KOPT-K1 (cell line): ENCODE results near the gene NDRG4.
"Not testable (repeated sequence)": the region's sequence is repeated elsewhere in the genome, so short reads cannot be mapped to it uniquely, and the experiment has no call there.

ENCODE experiments used
- H3K27ac ChIP-seq: fragments of 200-600 bp; sonication (generic); 2 replicates; pipeline ENCODE4 v1.5.1; 2016; ENCODE audit warnings: antibody characterized with exemption, mild to moderate bottlenecking, low read depth, low read length; ENCODE audit not compliant: poor library complexity, severe bottlenecking
- H3K36me3 ChIP-seq: fragments of 200-600 bp; sonication (generic); 2 replicates; pipeline ENCODE4 v1.5.1; 2017; ENCODE audit warnings: antibody characterized with exemption, mild to moderate bottlenecking, low read length, moderate library complexity; ENCODE audit not compliant: insufficient read depth
- H3K9me3 ChIP-seq: fragments of 200-600 bp; sonication (generic); 2 replicates; pipeline ENCODE4 v1.5.1; 2017; ENCODE audit warnings: antibody characterized with exemption, low read length, mild to moderate bottlenecking; ENCODE audit not compliant: insufficient read depth, poor library complexity, severe bottlenecking

NDRG4 gene

DNA sequence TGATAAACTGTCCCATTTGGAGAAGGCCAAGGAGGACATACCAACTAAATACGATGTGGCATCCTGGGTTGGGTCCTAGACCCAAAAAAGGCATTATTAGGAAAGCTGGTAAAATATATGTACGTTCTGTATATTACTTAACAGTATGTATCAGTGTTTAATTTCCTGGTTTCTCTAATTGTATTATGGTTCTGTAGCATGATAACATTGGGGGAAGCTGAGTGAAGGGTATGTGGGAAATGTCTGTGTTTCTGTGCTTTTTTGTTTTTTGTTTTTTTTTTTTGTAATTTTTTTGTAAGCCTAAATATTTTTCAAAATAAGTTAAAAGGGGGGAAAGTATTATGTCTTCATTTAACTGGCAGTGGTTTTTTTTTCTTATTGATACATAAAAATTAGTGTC is 21.5 kb upstream of the NDRG4 start:
- Histone ChIP-seq H3K9me3 (no peaks in the 10 kb centered on the region), H3K36me3 (no peaks in the 10 kb centered on the region), H3K27ac (no peak overlapping the region)

DNA sequence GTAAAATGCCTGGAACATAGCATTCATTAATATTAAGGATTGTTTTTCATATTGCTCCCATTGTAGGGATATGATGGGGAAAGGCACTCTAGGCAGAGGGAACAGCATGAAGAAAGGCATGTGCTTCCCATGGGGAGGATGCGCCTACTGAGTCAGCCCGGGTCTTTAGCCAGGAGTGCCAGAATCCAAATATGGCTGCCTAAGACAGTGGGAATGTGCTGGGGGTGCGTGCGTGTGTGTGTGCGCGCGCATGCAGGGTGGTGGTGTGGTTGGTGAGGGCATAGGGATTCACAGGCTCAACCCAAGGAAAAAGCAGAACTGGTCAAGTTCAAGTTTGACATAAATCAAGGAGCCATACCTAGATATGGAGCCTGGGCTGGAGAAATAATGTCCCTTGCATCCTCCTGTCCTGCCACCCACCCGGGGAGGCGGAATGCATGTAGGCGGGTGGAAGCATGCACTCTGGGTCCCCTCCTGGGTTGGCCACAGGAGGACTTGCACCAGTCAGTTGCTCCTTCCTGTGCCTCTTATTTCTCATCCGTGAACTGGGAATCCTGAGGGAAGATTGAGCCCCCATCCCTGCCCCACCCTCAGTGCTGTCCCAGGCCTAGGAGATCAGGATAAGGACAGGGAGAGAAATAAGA is 18.6 kb upstream of the NDRG4 start:
- H3K9me3 ChIP-seq = no peaks in the 10 kb centered on the region
- no peak overlapping the region for H3K27ac ChIP-seq
- H3K36me3 ChIP-seq = no peaks in the 10 kb centered on the region

DNA sequence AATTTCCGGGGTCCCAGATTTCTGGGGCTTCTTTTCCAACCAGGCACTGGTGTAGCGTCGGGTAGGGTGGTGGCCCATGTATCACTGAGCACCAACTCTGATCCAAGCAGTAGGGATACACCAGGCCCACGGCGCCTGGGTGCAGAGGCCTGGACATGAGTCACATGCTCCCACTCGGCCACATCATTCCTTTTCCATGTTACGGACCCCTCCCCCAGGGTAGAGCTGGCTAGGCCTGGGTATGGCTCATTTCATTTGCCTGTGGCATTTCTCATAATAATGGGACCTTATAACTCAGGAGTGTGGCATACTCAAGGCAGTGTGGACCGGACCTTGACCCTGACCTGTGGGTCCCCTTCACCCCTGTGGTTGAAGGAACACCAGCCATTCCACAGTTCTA is 18.0 kb upstream of the NDRG4 start:
- H3K9me3 ChIP-seq = no peaks in the 10 kb centered on the region
- H3K36me3 ChIP-seq = no peaks in the 10 kb centered on the region
- no peak overlapping the region for H3K27ac ChIP-seq

DNA sequence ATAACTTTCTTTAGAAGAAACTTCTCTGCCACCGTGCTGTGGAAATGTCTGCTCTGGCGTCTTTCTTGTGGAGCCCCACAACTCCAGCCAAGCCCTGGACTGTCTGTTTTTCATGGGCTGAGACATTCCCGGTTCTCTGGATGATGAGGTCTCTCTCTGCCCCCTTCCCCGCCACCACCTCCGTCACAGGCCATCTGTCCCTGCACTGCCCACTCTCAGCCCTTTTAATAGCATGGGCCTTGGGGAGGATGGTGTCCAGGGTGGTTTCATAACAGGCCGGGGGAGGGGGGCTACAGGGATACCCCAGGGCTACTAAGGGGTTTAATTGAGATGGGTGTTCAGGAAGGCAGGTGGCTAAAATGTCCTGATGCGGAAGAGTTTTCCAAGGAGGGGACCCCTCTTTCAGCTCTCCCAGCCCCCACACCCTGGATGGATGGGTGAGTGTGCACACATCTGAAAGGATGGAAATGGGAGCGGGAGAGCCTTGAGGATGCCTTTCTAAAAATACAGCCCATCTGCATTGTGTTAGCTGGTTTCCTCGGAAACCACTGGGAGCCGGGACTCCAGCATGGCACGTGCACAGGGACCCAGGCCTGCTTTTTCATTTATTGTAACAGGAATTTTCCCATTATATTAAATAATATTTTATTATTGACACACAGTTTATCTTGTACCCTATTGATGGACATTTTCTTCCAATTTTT is 14.6 kb upstream of the NDRG4 start:
- Histone ChIP-seq H3K27ac (no peak overlapping the region), H3K36me3 (no peaks in the 10 kb centered on the region), H3K9me3 (no peaks in the 10 kb centered on the region)

DNA sequence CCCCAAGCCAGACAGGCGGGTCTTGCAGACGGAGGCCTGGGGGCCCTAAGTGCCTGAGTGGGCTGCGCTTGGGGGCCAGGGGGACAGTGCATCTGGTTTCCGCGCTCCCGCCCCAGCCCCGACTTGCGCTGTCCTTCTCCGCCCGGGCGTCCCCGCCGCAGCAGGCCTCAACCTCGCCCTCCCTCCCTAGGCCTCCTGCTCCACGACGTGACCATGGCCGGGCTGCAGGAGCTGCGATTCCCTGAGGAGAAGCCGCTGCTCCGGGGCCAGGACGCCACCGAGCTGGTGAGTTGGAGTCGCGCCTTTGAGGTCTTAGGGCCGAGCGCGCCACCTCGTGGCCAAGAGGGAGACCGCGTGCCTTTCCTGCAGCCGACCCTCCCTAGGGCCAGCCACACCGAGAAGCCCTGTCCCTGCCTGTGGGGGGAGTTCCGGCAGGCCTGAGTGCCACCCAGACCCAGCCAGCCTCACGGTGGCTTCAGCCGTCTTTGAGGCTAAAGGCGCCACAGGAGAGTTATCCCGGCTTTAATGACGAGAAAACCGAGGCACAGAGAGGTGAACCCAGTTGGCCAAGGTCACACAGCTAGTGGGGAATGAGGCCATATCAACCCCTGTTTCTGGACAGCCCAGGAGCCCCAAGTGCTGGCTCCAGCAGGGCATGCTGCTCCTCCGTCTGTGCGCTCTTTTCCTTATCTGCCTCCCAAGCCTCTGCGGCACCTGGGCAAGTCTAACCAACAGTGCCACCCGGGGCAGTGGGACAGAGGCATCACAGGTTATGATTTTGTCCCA is 12.2 kb upstream of the NDRG4 start:
- no peak overlapping the region for H3K27ac ChIP-seq
- no peaks in the 10 kb centered on the region for H3K9me3 ChIP-seq
- no peaks in the 10 kb centered on the region for H3K36me3 ChIP-seq

DNA sequence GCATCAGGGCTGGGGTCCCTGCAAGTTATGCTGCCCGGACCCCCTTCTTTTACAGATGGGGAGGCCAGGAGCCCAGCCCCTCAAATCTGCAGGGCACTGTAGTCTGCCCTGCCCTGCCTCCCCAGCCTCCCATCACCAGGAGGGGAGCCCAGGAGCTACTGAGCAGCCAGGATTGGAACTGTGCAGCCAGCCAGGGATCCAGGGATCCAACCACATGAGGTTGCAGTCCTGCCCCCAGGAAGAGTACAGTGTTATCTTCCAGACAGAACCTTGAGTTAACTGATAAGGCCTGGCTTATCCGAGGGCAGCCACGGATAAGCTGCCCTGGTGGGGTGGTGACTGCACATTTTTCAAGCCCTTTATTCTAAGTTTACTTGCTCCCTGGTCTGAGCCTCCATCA is 11.4 kb upstream of the NDRG4 start:
- Histone ChIP-seq H3K36me3 (no peaks in the 10 kb centered on the region), H3K27ac (no peak overlapping the region), H3K9me3 (no peaks in the 10 kb centered on the region)

DNA sequence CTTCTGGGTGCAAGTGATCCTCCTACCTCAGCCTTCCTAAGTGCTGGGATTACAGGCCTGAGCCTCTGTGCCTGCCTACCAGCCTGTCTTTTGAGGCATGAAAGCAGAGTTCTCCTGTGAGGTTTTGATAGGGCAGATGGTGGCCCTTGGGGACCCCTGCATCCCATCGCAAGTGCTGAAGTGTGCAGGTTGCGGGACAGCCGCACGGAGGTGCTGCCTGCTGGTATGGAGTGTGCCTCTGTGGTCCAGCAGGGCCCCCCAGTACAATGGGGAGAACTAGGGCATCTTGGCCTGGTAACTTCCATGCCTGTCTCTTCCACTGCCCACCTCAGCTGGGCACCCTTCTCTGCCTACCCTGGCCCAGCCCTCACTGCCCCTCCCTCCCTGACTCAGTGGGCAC is 9.9 kb upstream of the NDRG4 start:
- Histone ChIP-seq H3K27ac (no peak overlapping the region), H3K9me3 (no peaks in the 10 kb centered on the region), H3K36me3 (no peaks in the 10 kb centered on the region)

DNA sequence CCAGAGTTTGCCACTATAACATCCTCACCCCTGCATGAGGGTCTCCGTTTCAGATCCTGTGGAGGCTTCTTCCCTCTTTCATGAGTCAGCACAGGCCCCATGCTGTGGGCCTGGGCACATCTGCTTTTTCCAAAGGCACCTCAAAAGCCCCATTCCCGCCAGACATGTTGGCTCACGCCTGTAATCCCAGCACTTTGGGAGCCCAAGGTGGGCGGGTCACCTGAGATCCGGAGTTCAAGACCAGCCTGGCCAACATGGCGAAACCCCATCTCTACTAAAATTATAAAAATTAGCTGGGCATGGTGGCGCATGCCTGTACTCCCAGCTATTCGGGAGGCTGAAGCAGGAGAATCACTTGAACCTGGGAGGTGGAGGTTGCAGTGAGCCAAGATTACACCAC is 9.4 kb upstream of the NDRG4 start:
- H3K36me3 ChIP-seq, H3K9me3 ChIP-seq, H3K27ac ChIP-seq: not testable (repeated sequence)

DNA sequence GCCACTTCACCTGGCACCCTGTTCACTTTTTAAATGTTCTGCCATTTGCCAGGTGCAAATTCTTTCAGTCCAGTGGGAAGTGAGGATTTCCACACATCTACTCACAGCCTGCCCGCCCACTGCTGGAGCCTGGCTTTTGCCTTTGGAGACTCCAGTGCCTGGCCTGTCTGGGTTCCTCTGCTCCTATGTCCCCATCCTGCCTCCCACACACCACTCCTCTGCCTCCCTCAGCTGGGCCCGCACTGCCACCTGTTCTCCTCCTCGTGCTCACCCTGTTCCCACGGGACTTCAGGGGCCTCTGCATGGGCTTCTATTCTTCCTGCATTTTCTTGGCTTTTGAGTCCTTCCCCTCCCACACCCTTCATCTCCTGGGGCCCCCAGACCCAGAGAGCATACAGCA is 7.9 kb upstream of the NDRG4 start:
- Histone ChIP-seq H3K9me3 (no peaks in the 10 kb centered on the region), H3K27ac (no peak overlapping the region), H3K36me3 (no peaks in the 10 kb centered on the region)

DNA sequence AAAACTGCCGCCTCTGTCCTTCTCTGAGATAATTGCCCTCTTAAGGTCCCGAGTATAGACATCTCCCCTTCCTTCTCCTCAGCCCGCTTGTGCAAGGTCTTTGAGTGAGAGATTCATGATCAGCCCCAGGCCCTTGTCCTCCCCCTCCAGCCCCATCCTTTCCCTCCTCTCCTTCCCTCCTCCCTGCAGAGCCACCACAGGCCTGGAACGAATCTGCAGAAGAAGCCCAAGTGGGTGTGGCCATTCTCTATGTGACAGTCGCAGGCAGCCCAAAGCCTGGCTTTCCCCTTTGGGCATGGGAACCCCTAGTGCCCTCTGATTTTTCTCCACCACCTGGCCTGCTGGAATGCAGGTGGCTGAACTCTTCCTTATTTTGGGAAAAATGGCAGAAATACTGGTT is 7.2 kb upstream of the NDRG4 start:
- Histone ChIP-seq H3K36me3 (no peaks in the 10 kb centered on the region), H3K9me3 (no peaks in the 10 kb centered on the region), H3K27ac (no peak overlapping the region)

DNA sequence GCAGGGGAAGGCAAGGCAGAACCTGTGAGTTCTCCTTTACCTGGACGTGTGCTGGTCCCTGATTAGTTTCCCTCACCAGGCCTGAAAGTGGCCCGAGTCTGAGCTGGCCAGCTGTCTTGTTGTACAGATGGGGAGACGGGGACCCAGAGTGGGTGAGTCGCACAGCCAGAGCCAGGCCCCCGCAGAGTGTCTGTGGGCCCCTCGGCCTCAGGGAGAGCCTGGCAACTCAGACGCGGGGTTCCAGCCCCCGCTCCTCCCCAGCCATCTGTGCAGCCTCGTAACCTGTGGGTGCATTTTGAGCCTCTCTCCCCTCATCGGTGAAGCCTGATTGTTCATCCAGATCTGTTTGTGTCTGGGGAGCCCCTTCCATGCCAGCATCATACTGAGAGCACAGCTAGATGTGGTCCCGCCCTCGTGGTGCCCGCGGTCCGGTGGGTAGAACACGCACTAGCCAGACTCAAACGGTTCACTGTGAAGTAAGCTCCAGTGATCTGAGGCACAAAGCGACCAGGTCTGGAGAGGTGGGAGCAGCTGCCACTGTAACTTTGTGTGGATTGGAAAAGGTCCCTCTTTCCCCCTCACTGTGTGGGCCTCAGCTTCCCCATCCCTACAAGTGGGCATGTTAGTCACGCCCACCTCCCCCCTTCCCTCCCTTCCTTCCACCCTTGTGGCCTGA is 6.0 kb upstream of the NDRG4 start:
- no peak overlapping the region for H3K27ac ChIP-seq
- H3K9me3 ChIP-seq = no peaks in the 10 kb centered on the region
- no peaks in the 10 kb centered on the region for H3K36me3 ChIP-seq

DNA sequence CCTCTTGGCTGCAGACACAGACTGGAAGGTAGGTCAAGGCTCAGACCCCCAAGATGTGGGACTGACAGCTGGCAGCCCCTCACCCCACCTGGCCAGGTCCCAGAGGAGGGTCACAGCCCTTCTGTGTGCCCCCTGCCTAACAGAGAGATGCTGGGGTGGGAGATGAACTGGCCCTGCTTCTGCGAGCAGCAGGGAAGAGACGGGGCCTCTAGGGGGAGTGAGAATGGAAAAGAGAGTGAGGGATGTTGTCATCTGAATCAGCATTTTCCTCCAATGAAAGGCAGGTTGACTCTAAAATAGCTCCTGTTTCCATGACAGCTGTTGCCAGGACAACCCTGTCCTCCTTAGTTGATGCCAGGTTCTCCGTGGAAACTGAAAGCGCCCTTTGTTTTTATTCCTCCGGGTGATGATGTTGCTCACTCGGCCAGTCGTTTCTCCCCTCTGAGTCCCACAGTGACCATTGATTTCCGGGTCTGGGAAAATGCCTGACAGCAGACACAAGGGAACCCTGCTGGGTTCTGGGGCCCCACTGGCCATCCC is 4.9 kb upstream of the NDRG4 start:
- Histone ChIP-seq H3K27ac (no peak overlapping the region), H3K36me3 (no peaks in the 10 kb centered on the region), H3K9me3 (no peaks in the 10 kb centered on the region)

DNA sequence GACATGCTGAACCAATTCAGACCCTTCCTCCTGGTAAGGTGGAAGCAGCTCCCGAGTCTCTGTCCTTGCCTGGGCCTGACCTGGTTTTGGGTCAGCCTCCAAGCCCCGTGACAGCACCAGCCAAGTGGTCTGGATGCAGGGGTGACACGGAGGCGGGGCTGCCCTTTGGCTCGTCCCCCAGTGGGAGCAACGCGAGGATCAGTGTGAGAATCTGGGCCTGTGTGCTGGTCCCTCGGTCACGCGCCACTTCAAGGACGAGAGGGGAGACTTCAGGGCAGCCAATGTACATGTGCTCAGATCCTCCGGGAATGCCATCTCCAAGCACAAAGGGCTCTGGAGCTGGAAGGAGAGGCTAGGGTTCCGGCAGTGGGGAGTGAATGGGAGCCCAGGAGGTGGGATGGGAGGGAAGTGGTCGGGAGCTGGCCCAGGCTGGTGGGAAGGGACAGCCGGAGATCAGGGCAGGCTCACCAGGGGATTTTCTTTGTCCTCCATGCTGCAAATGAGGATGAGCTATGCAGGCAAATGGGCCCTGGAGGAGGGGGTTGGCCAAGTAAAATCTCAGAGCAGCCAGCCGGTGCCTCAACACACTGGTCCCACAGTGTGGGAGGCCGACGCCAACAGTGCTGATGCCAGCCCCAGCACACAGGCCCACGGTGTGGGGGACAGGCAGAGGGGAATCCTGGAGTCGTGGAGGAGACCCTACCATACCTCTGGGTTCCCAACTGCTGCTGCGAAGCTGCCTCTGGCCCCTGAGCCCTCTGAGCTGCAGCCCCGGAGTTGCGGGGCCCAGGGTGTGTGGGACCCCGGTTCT is 4.2 kb upstream of the NDRG4 start:
- no peak overlapping the region for H3K27ac ChIP-seq
- no peaks in the 10 kb centered on the region for H3K36me3 ChIP-seq
- no peaks in the 10 kb centered on the region for H3K9me3 ChIP-seq

DNA sequence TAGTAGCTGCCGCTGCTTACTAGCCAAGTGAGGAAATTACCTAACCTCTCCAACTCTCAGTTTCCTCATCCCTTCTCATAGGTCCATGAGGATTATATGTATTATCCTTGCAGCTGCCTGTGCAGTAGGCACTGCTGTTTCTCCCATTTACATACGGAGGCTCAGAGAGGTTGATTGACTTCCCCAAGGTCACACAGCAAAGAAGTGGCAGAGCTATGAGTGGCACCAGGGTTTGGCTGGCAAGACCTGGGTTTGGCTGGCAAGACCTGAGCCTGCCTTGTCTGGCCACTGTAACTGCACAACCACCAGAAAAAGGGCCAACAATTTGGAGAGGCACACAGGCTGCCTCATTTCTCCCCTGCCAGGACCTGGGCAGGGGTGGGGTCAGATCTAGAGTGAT is 2.5 kb upstream of the NDRG4 start:
- Histone ChIP-seq H3K9me3 (no peaks in the 10 kb centered on the region), H3K36me3 (no peaks in the 10 kb centered on the region), H3K27ac (no peak overlapping the region)
